Cardiac muscle cell (in vitro differentiated cells and primary cell): ENCODE data around the gene UBE2D4. TPM values are rescaled to one million over a fixed set of nuclear protein-coding genes. Genes with fewer than 3 reads are reported as not detected.
"Not testable (repeated sequence)": the region's sequence is repeated elsewhere in the genome, so short reads cannot be mapped to it uniquely, and the experiment has no call there.

Experiments used
- DNase-seq, 2 donors: peaks; one replicate each; pipeline versions ENCODE4 v3.0.0 to v3.0.0-alpha.2; 2010 to 2017; ENCODE audit warnings: low read depth in 1 of 2, low spot score in 1 of 2
- H3K27ac ChIP-seq: fragments of 200-600 bp; sonication (generic); 2 replicates; pipeline ENCODE4 v1.5.1; 2016
- H3K27me3 ChIP-seq: fragments of 200-600 bp; sonication (generic); 2 replicates; pipeline ENCODE4 v1.6.0; 2016; ENCODE audit warnings: control low read depth
- H3K36me3 ChIP-seq: fragments of 200-600 bp; sonication (generic); 2 replicates; pipeline ENCODE4 v1.5.1; 2016; ENCODE audit warnings: control low read depth
- H3K4me1 ChIP-seq: fragments of 200-600 bp; sonication (generic); 2 replicates; pipeline ENCODE4 v1.8.1; 2017; ENCODE audit warnings: low read depth, mild to moderate bottlenecking, mixed run types
- H3K4me3 ChIP-seq: fragments of 200-600 bp; sonication (generic); 2 replicates; pipeline ENCODE4 v1.5.1; 2016; ENCODE audit warnings: mild to moderate bottlenecking
- H3K9me3 ChIP-seq: fragments of 200-600 bp; sonication (generic); 2 replicates; pipeline ENCODE4 v1.5.1; 2017; ENCODE audit warnings: low read depth, mild to moderate bottlenecking, control low read depth
- CTCF ChIP-seq: IDR thresholded peaks from 2 replicates; pipeline ENCODE4 v1.5.1; 2012; ENCODE audit warnings: low read depth, mild to moderate bottlenecking, low read length
- polyA plus RNA-seq: library from polyadenylated mRNA; unstranded; fragments of >200 nt; fragmentation: Nextera tagmentation; extraction: Ambion mirVana; gene quantifications from 2 replicates; pipeline ENCODE4 v1.2.1, GENCODE V29; 2016
- total RNA-seq: library from RNA; depleted of rRNA; stranded (reverse); fragments of >200 nt; gene quantifications from 2 replicates; pipeline ENCODE4 v1.2.3, GENCODE V29; 2016

The UBE2D4 gene
- total and polyA plus RNA-seq, 2 experiments from 2014 or later = 12.7 to 22.5 TPM

- H3K27ac ChIP-seq = no peak overlapping the region
- H3K9me3 ChIP-seq = no peaks in the 10 kb centered on the region
- H3K36me3 ChIP-seq = peaks cover 3% of the 10 kb centered on the region
- no peaks in the 10 kb centered on the region for H3K4me1 ChIP-seq
- H3K27me3 ChIP-seq = no peaks in the 10 kb centered on the region
- no peak for TF ChIP-seq CTCF
- no peak overlapping the region for H3K4me3 ChIP-seq
- no peak for DNase-seq
These were observed 34.9 kb upstream of the UBE2D4 start for GRCh38 chr7:43891069-43891955.

GRCh38 chr7:43895847-43896415 is 30.3 kb upstream of the UBE2D4 start:
- no peak for DNase-seq
- H3K27ac ChIP-seq = no peak overlapping the region
- no peaks in the 10 kb centered on the region for H3K27me3 ChIP-seq
- no peak overlapping the region for H3K4me3 ChIP-seq
- H3K36me3 ChIP-seq = no peaks in the 10 kb centered on the region
- H3K9me3 ChIP-seq = no peaks in the 10 kb centered on the region
- TF ChIP-seq CTCF = no peak
- H3K4me1 ChIP-seq = no peaks in the 10 kb centered on the region

- not testable (repeated sequence) for DNase-seq, H3K9me3 ChIP-seq, H3K4me3 ChIP-seq, H3K36me3 ChIP-seq, H3K27ac ChIP-seq, H3K4me1 ChIP-seq, H3K27me3 ChIP-seq
These were observed 27.7 kb upstream of the UBE2D4 start for GRCh38 chr7:43898571-43898970.

- no peak overlapping the region for H3K4me3 ChIP-seq
- no peaks in the 10 kb centered on the region for H3K27me3 ChIP-seq
- no peaks in the 10 kb centered on the region for H3K36me3 ChIP-seq
- no peak for TF ChIP-seq CTCF
- H3K9me3 ChIP-seq = no peaks in the 10 kb centered on the region
- peaks cover 7% of the 10 kb centered on the region for H3K4me1 ChIP-seq
- no peak overlapping the region for H3K27ac ChIP-seq
- no peak for DNase-seq
These were observed 23.6 kb upstream of the UBE2D4 start for GRCh38 chr7:43902542-43903054.

GRCh38 chr7:43904533-43905208 is 21.6 kb upstream of the UBE2D4 start:
- Histone ChIP-seq H3K4me3 (no peak overlapping the region), H3K27me3 (no peaks in the 10 kb centered on the region), H3K27ac (no peak overlapping the region), H3K4me1 (peaks cover 7% of the 10 kb centered on the region), H3K36me3 (no peaks in the 10 kb centered on the region), H3K9me3 (no peaks in the 10 kb centered on the region)
- DNase-seq = no peak
- no peak for TF ChIP-seq CTCF
